Smooth muscle cell (in vitro differentiated cells): ENCODE measurements around the gene FUT9. TPM values are rescaled to one million over a fixed set of nuclear protein-coding genes. Genes with fewer than 3 reads are reported as not detected.
A peak's percentile ranks its signal among the peaks of the same experiment; 100 is the strongest.

Experiments used
- DNase-seq: peaks from one replicate; lab custom pipeline; 2025; ENCODE audit not compliant: unreplicated experiment; lab: John Stamatoyannopoulos, UW
- H2AFZ ChIP-seq: fragments of 200-600 bp; sonication (generic); 2 replicates; pipeline ENCODE4 v1.6.0; 2016; ENCODE audit warnings: antibody characterized with exemption, low read depth, mild to moderate bottlenecking
- H3F3A ChIP-seq: fragments of 200-600 bp; sonication (generic); 2 replicates; pipeline ENCODE4 v1.6.0; 2017; ENCODE audit warnings: antibody characterized with exemption, low read depth
- H3K27ac ChIP-seq: fragments of 200-600 bp; sonication (generic); 2 replicates; pipeline ENCODE4 v1.5.1; 2016; ENCODE audit warnings: low read depth, mild to moderate bottlenecking
- H3K27me3 ChIP-seq: fragments of 200-600 bp; sonication (generic); 2 replicates; pipeline ENCODE4 v1.6.1; 2016; ENCODE audit warnings: low read depth, mild to moderate bottlenecking
- H3K36me3 ChIP-seq: fragments of 200-600 bp; sonication (generic); 2 replicates; pipeline ENCODE4 v1.5.1; 2016; ENCODE audit warnings: low read depth
- H3K4me1 ChIP-seq: fragments of 200-600 bp; sonication (generic); 2 replicates; pipeline ENCODE4 v1.5.1; 2016; ENCODE audit warnings: low read depth
- H3K4me2 ChIP-seq: fragments of 200-600 bp; sonication (generic); 2 replicates; pipeline ENCODE4 v1.6.0; 2016; ENCODE audit warnings: mild to moderate bottlenecking
- H3K4me3 ChIP-seq: fragments of 200-600 bp; sonication (generic); 2 replicates; pipeline ENCODE4 v1.5.1; 2016; ENCODE audit warnings: mild to moderate bottlenecking
- H3K79me2 ChIP-seq: fragments of 200-600 bp; sonication (generic); 2 replicates; pipeline ENCODE4 v1.6.0; 2016; ENCODE audit warnings: low read depth, mild to moderate bottlenecking
- H3K9ac ChIP-seq: fragments of 200-600 bp; sonication (generic); 2 replicates; pipeline ENCODE4 v1.6.0; 2016; ENCODE audit warnings: low read depth
- H3K9me3 ChIP-seq: fragments of 200-600 bp; sonication (generic); replicated peaks from 2 replicates; pipeline ENCODE4 v1.5.1; 2016; ENCODE audit warnings: low read depth
- H4K20me1 ChIP-seq: fragments of 200-600 bp; sonication (generic); 2 replicates; pipeline ENCODE4 v1.6.0; 2016; ENCODE audit warnings: low read depth
- WGBS: methylation state at CpG from one replicate; pipeline ENCODE4 v1.1.7; 2016; ENCODE audit warnings: low lambda C conversion rate; 5-methylcytosine and 5-hydroxymethylcytosine counted together
- polyA plus RNA-seq: library from polyadenylated mRNA; unstranded; fragments of >200 nt; fragmentation: Nextera tagmentation; extraction: Ambion mirVana; gene quantifications from 2 replicates; pipeline ENCODE4 v1.2.1, GENCODE V29; 2016
- total RNA-seq: library from RNA; depleted of rRNA; stranded (reverse); fragments of >200 nt; gene quantifications from 2 replicates; pipeline ENCODE4 v1.2.3, GENCODE V29; 2014
- TF ChIP-seq, protein P1 (sequence below): fragments of 200-600 bp; sonication (generic); IDR thresholded peaks from 2 replicates; pipeline ENCODE4 v1.5.1; 2017; ENCODE audit warnings: borderline replicate concordance, mild to moderate bottlenecking, antibody characterized with exemption; ENCODE audit not compliant: insufficient read depth, poor library complexity, severe bottlenecking

FUT9 gene
- total and polyA plus RNA-seq, 2 experiments from 2014 or later: 0.04 TPM; not detected in 1

DNA sequence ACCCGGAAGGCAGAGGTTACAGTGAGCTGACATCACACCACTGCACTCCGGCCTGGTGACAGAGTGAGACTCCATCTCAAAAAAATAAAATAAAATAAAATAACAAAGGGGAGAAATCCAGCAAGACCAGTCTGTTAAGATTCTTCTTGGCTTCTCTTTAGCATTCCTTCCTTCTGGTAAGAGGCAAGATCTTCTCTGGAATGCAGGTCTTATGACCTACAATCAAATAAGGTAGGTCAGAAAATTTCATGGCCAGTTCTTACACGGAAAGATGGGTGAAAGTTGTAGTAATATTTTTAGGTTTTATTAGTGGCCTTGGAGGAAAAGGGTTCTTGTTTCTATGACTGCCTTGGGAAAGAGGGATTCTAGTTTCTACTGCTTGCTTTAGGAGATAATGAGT, 180.9 kb downstream of the FUT9 start:
- 34% methylated on average over 3 of the region's 3 CpGs for WGBS
- no peaks in the 10 kb centered on the region for H3F3A ChIP-seq
- no peak for DNase-seq
- TF ChIP-seq, protein P1, sequence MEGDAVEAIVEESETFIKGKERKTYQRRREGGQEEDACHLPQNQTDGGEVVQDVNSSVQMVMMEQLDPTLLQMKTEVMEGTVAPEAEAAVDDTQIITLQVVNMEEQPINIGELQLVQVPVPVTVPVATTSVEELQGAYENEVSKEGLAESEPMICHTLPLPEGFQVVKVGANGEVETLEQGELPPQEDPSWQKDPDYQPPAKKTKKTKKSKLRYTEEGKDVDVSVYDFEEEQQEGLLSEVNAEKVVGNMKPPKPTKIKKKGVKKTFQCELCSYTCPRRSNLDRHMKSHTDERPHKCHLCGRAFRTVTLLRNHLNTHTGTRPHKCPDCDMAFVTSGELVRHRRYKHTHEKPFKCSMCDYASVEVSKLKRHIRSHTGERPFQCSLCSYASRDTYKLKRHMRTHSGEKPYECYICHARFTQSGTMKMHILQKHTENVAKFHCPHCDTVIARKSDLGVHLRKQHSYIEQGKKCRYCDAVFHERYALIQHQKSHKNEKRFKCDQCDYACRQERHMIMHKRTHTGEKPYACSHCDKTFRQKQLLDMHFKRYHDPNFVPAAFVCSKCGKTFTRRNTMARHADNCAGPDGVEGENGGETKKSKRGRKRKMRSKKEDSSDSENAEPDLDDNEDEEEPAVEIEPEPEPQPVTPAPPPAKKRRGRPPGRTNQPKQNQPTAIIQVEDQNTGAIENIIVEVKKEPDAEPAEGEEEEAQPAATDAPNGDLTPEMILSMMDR: no peak
- H3K4me1 ChIP-seq: no peaks in the 10 kb centered on the region
- no peaks in the 10 kb centered on the region for H4K20me1 ChIP-seq
- no peak overlapping the region for H3K4me3 ChIP-seq
- no peak overlapping the region for H3K9ac ChIP-seq
- no peaks in the 10 kb centered on the region for H3K9me3 ChIP-seq
- no peaks in the 10 kb centered on the region for H3K79me2 ChIP-seq
- no peaks in the 10 kb centered on the region for H3K36me3 ChIP-seq
- H3K27me3 ChIP-seq: no peaks in the 10 kb centered on the region
- H3K4me2 ChIP-seq: no peak overlapping the region
- H2AFZ ChIP-seq: no peak overlapping the region
- H3K27ac ChIP-seq: peak overlapping the region; percentile 81

GRCh38 chr6:96197241-96197640, 181.5 kb downstream of the FUT9 start:
- Histone ChIP-seq H3K9ac (no peak overlapping the region), H3K4me2 (no peak overlapping the region), H3F3A (no peaks in the 10 kb centered on the region), H3K79me2 (no peaks in the 10 kb centered on the region), H3K36me3 (no peaks in the 10 kb centered on the region), H2AFZ (no peak overlapping the region), H3K27ac (peak overlapping the region; percentile 81), H3K4me1 (no peaks in the 10 kb centered on the region), H3K27me3 (no peaks in the 10 kb centered on the region), H3K4me3 (no peak overlapping the region), H3K9me3 (no peaks in the 10 kb centered on the region), H4K20me1 (no peaks in the 10 kb centered on the region)
- TF ChIP-seq, protein P1: no peak
- DNase-seq: no peak

GRCh38 chr6:96202571-96202970, 186.8 kb downstream of the FUT9 start:
- Histone ChIP-seq H3K4me2 (no peak overlapping the region), H3K9ac (no peak overlapping the region), H4K20me1 (no peaks in the 10 kb centered on the region), H3K36me3 (no peaks in the 10 kb centered on the region), H3K4me3 (no peak overlapping the region), H3K4me1 (no peaks in the 10 kb centered on the region), H3K27ac (no peak overlapping the region), H3K9me3 (no peaks in the 10 kb centered on the region), H3F3A (no peaks in the 10 kb centered on the region), H3K27me3 (no peaks in the 10 kb centered on the region), H3K79me2 (no peaks in the 10 kb centered on the region), H2AFZ (no peak overlapping the region)
- TF ChIP-seq, protein P1: no peak
- 86% methylated on average over 6 of the region's 6 CpGs for WGBS
- DNase-seq: no peak

DNA sequence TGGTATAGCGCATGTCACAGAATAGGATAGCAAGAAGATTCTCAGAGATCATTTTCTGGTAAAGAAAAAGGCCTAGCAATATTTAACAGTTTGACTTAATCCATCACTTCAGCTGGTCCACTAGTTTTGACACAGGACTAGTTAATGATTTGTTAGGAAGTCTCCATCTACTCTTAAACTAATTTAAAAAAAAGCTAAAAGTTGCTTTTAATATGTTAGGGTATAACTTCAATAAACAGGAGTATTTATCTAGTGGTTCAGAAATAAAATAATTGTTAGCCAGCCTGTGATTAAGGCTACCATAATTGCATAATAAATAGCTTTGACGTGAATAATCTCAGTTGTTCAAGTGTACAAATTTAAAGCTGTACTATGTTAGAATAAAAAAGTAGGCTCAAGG, 195.6 kb downstream of the FUT9 start:
- H3K27ac ChIP-seq: no peak overlapping the region
- TF ChIP-seq, protein P1: no peak
- no peaks in the 10 kb centered on the region for H3K4me1 ChIP-seq
- no peaks in the 10 kb centered on the region for H3K9me3 ChIP-seq
- WGBS: 88% methylated on average over 2 of the region's 2 CpGs
- no peaks in the 10 kb centered on the region for H3K36me3 ChIP-seq
- H3K27me3 ChIP-seq: no peaks in the 10 kb centered on the region
- no peak overlapping the region for H2AFZ ChIP-seq
- H4K20me1 ChIP-seq: no peaks in the 10 kb centered on the region
- no peaks in the 10 kb centered on the region for H3F3A ChIP-seq
- no peak overlapping the region for H3K4me2 ChIP-seq
- H3K79me2 ChIP-seq: no peaks in the 10 kb centered on the region
- DNase-seq: no peak
- H3K4me3 ChIP-seq: no peak overlapping the region
- no peak overlapping the region for H3K9ac ChIP-seq
